Neural progenitor cell (in vitro differentiated cells): ENCODE results near the gene ONECUT1.
A peak's percentile ranks its signal among the peaks of the same experiment; 100 is the strongest.

Experiments used
- CTCF ChIP-seq: fragments of 200-600 bp; sonication (generic); IDR thresholded peaks from 2 replicates; pipeline ENCODE4 v1.5.1; 2017; ENCODE audit warnings: antibody characterized with exemption, mild to moderate bottlenecking
- EZH2 ChIP-seq: fragments of 200-600 bp; sonication (generic); IDR thresholded peaks from 2 replicates; pipeline ENCODE4 v1.6.1; 2017; ENCODE audit warnings: antibody characterized with exemption, mild to moderate bottlenecking, moderate library complexity

- TF ChIP-seq CTCF, result peak; percentile 23
- TF ChIP-seq EZH2, result no peak
These were observed 30.2 kb downstream of the ONECUT1 start for GRCh38 chr15:52759969-52760368.
